C4-2B (cell line): ENCODE data around the gene THOC1.

Experiments
- ZFX ChIP-seq: fragments of 450-650 bp; IDR thresholded peaks from 2 replicates; pipeline ENCODE4 v1.6.1; 2017
- TF ChIP-seq, protein P1 (sequence below): fragments of 450-650 bp; conservative IDR thresholded peaks from 2 replicates; pipeline ENCODE4 v1.5.1; 2017; ENCODE audit warnings: mild to moderate bottlenecking

- TF ChIP-seq, protein P1, sequence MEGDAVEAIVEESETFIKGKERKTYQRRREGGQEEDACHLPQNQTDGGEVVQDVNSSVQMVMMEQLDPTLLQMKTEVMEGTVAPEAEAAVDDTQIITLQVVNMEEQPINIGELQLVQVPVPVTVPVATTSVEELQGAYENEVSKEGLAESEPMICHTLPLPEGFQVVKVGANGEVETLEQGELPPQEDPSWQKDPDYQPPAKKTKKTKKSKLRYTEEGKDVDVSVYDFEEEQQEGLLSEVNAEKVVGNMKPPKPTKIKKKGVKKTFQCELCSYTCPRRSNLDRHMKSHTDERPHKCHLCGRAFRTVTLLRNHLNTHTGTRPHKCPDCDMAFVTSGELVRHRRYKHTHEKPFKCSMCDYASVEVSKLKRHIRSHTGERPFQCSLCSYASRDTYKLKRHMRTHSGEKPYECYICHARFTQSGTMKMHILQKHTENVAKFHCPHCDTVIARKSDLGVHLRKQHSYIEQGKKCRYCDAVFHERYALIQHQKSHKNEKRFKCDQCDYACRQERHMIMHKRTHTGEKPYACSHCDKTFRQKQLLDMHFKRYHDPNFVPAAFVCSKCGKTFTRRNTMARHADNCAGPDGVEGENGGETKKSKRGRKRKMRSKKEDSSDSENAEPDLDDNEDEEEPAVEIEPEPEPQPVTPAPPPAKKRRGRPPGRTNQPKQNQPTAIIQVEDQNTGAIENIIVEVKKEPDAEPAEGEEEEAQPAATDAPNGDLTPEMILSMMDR, result no peak
- TF ChIP-seq ZFX, result no peak
Observed at GRCh38 chr18:199214-199613, 68.6 kb downstream of the THOC1 start.
